Prostate gland (tissue), 2 donors: Measurements from ENCODE around the gene SDC1.

Experiments
- CTCF ChIP-seq, 4 experiments: fragments of 200-600 bp in 2 of 4; fragments of 450-650 bp in 2 of 4; sonication (generic) in 2 of 4; IDR thresholded peaks; 1 replicate in 3 of 4; 2 replicates in 1 of 4; pipeline ENCODE4 v1.5.1; 2016 to 2019; ENCODE audit warnings: antibody characterized with exemption in 4 of 4, mild to moderate bottlenecking in 2 of 4, moderate library complexity in 2 of 4
- POLR2A ChIP-seq: fragments of 450-650 bp; IDR thresholded peaks from one replicate; pipeline ENCODE4 v1.6.1; 2016; ENCODE audit warnings: antibody characterized with exemption, mild to moderate bottlenecking
- POLR2AphosphoS5 ChIP-seq: sonication (generic); formaldehyde crosslinking; IDR thresholded peaks from one replicate; pipeline ENCODE4 v1.6.1; 2017; ENCODE audit warnings: antibody characterized with exemption

- TF ChIP-seq POLR2AphosphoS5 (no peak), POLR2A (no peak), CTCF (IDR thresholded peaks at IDR 0.05) (no peak)
Observed at GRCh38 chr2:20165677-20166509, 59.0 kb downstream of the SDC1 start.
